ENCODE results near the gene OPN3.

OPN3 gene

GRCh38 chr1:241605146-241605805, 34.9 kb downstream of the OPN3 start:
- Histone ChIP-seq H3K4me1 (ENCODE audit: control insufficient read depth, insufficient read depth, low read length) (no peaks in the 10 kb centered on the region), H3K27me3 (ENCODE audit: control insufficient read depth, insufficient read depth, low read length) (no peaks in the 10 kb centered on the region), H3K9ac (ENCODE audit: low read length) (no peak overlapping the region), H3K27ac (ENCODE audit: low read depth, low read length) (no peak overlapping the region), H3K4me3 (ENCODE audit: low read depth, low read length) (no peak overlapping the region), H3K9me3 (ENCODE audit: control insufficient read depth, insufficient read depth, low read depth, low read length) (no peaks in the 10 kb centered on the region), H3K36me3 (ENCODE audit: control insufficient read depth, insufficient read depth, low read length) (no peaks in the 10 kb centered on the region)

- Histone ChIP-seq H3K9ac (ENCODE audit: low read length) (no peak overlapping the region), H3K27me3 (ENCODE audit: control insufficient read depth, insufficient read depth, low read length) (no peaks in the 10 kb centered on the region), H3K4me3 (ENCODE audit: low read depth, low read length) (no peak overlapping the region), H3K4me1 (ENCODE audit: control insufficient read depth, insufficient read depth, low read length) (no peaks in the 10 kb centered on the region), H3K9me3 (ENCODE audit: control insufficient read depth, insufficient read depth, low read depth, low read length) (no peaks in the 10 kb centered on the region), H3K27ac (ENCODE audit: low read depth, low read length) (no peak overlapping the region), H3K36me3 (ENCODE audit: control insufficient read depth, insufficient read depth, low read length) (no peaks in the 10 kb centered on the region)
Measured at GRCh38 chr1:241603731-241604245, 36.4 kb downstream of the OPN3 start.

GRCh38 chr1:241600496-241600901, 39.7 kb downstream of the OPN3 start:
- H3K4me3 ChIP-seq (ENCODE audit: low read depth, low read length) = no peak overlapping the region
- no peaks in the 10 kb centered on the region for H3K9me3 ChIP-seq (ENCODE audit: control insufficient read depth, insufficient read depth, low read depth, low read length)
- H3K27ac ChIP-seq (ENCODE audit: low read depth, low read length) = no peak overlapping the region
- no peaks in the 10 kb centered on the region; the same call in 1 of the 2 replicates for H3K4me1 ChIP-seq (ENCODE audit: control insufficient read depth, insufficient read depth, low read length)
- H3K27me3 ChIP-seq (ENCODE audit: control insufficient read depth, insufficient read depth, low read length) = no peaks in the 10 kb centered on the region
- H3K9ac ChIP-seq (ENCODE audit: low read length) = no peak overlapping the region
- H3K36me3 ChIP-seq (ENCODE audit: control insufficient read depth, insufficient read depth, low read length) = no peaks in the 10 kb centered on the region

- H3K27me3 ChIP-seq (ENCODE audit: control insufficient read depth, insufficient read depth, low read length) = no peaks in the 10 kb centered on the region
- H3K4me3 ChIP-seq (ENCODE audit: low read depth, low read length) = no peak overlapping the region
- no peak overlapping the region for H3K27ac ChIP-seq (ENCODE audit: low read depth, low read length)
- no peaks in the 10 kb centered on the region for H3K9me3 ChIP-seq (ENCODE audit: control insufficient read depth, insufficient read depth, low read depth, low read length)
- no peaks in the 10 kb centered on the region; the same call in 1 of the 2 replicates for H3K4me1 ChIP-seq (ENCODE audit: control insufficient read depth, insufficient read depth, low read length)
- no peak overlapping the region for H3K9ac ChIP-seq (ENCODE audit: low read length)
- H3K36me3 ChIP-seq (ENCODE audit: control insufficient read depth, insufficient read depth, low read length) = no peaks in the 10 kb centered on the region
Measured at GRCh38 chr1:241598249-241598648, 41.9 kb downstream of the OPN3 start.

GRCh38 chr1:241596633-241597032, 43.5 kb downstream of the OPN3 start:
- H3K36me3 ChIP-seq (ENCODE audit: control insufficient read depth, insufficient read depth, low read length) = no peaks in the 10 kb centered on the region
- no peak overlapping the region for H3K27ac ChIP-seq (ENCODE audit: low read depth, low read length)
- no peaks in the 10 kb centered on the region for H3K27me3 ChIP-seq (ENCODE audit: control insufficient read depth, insufficient read depth, low read length)
- H3K4me3 ChIP-seq (ENCODE audit: low read depth, low read length) = no peak overlapping the region
- no peak overlapping the region for H3K9ac ChIP-seq (ENCODE audit: low read length)
- no peaks in the 10 kb centered on the region for H3K9me3 ChIP-seq (ENCODE audit: control insufficient read depth, insufficient read depth, low read depth, low read length)
- no peaks in the 10 kb centered on the region; the same call in none of the 2 replicates for H3K4me1 ChIP-seq (ENCODE audit: control insufficient read depth, insufficient read depth, low read length)

- no peak overlapping the region for H3K4me3 ChIP-seq (ENCODE audit: low read depth, low read length)
- no peaks in the 10 kb centered on the region for H3K9me3 ChIP-seq (ENCODE audit: control insufficient read depth, insufficient read depth, low read depth, low read length)
- H3K27ac ChIP-seq (ENCODE audit: low read depth, low read length) = no peak overlapping the region
- no peaks in the 10 kb centered on the region for H3K36me3 ChIP-seq (ENCODE audit: control insufficient read depth, insufficient read depth, low read length)
- H3K4me1 ChIP-seq (ENCODE audit: control insufficient read depth, insufficient read depth, low read length) = no peaks in the 10 kb centered on the region; the same call in none of the 2 replicates
- H3K27me3 ChIP-seq (ENCODE audit: control insufficient read depth, insufficient read depth, low read length) = no peaks in the 10 kb centered on the region
- H3K9ac ChIP-seq (ENCODE audit: low read length) = no peak overlapping the region
Measured at GRCh38 chr1:241593186-241593585, 47.0 kb downstream of the OPN3 start.

GRCh38 chr1:241592273-241592958, 47.8 kb downstream of the OPN3 start:
- H3K36me3 ChIP-seq (ENCODE audit: control insufficient read depth, insufficient read depth, low read length) = no peaks in the 10 kb centered on the region
- no peak overlapping the region for H3K9ac ChIP-seq (ENCODE audit: low read length)
- no peak overlapping the region; the same call in 1 of the 2 replicates for H3K27ac ChIP-seq (ENCODE audit: low read depth, low read length)
- no peaks in the 10 kb centered on the region for H3K27me3 ChIP-seq (ENCODE audit: control insufficient read depth, insufficient read depth, low read length)
- no peak overlapping the region for H3K4me3 ChIP-seq (ENCODE audit: low read depth, low read length)
- no peaks in the 10 kb centered on the region for H3K9me3 ChIP-seq (ENCODE audit: control insufficient read depth, insufficient read depth, low read depth, low read length)
- H3K4me1 ChIP-seq (ENCODE audit: control insufficient read depth, insufficient read depth, low read length) = no peaks in the 10 kb centered on the region; the same call in 1 of the 2 replicates

- H3K27ac ChIP-seq (ENCODE audit: low read depth, low read length) = no peak overlapping the region
Measured at GRCh38 chr1:241591736-241592135, 48.4 kb downstream of the OPN3 start.

GRCh38 chr1:241591317-241591716, 48.9 kb downstream of the OPN3 start:
- no peaks in the 10 kb centered on the region for H3K36me3 ChIP-seq (ENCODE audit: control insufficient read depth, insufficient read depth, low read length)
- no peak overlapping the region for H3K4me3 ChIP-seq (ENCODE audit: low read depth, low read length)
- no peaks in the 10 kb centered on the region for H3K9me3 ChIP-seq (ENCODE audit: control insufficient read depth, insufficient read depth, low read depth, low read length)
- no peak overlapping the region for H3K9ac ChIP-seq (ENCODE audit: low read length)
- no peaks in the 10 kb centered on the region; the same call in 1 of the 2 replicates for H3K4me1 ChIP-seq (ENCODE audit: control insufficient read depth, insufficient read depth, low read length)
- no peak overlapping the region for H3K27ac ChIP-seq (ENCODE audit: low read depth, low read length)
- H3K27me3 ChIP-seq (ENCODE audit: control insufficient read depth, insufficient read depth, low read length) = no peaks in the 10 kb centered on the region

More at GRCh38 chr1:241591736-241592135, 48.4 kb downstream of the OPN3 start:
- Histone ChIP-seq H3K9me3 (ENCODE audit: control insufficient read depth, insufficient read depth, low read depth, low read length) (no peaks in the 10 kb centered on the region), H3K27me3 (ENCODE audit: control insufficient read depth, insufficient read depth, low read length) (no peaks in the 10 kb centered on the region), H3K4me3 (ENCODE audit: low read depth, low read length) (no peak overlapping the region), H3K36me3 (ENCODE audit: control insufficient read depth, insufficient read depth, low read length) (no peaks in the 10 kb centered on the region), H3K4me1 (ENCODE audit: control insufficient read depth, insufficient read depth, low read length) (no peaks in the 10 kb centered on the region; the same call in 1 of the 2 replicates), H3K9ac (ENCODE audit: low read length) (no peak overlapping the region)

- Histone ChIP-seq H3K4me3 (ENCODE audit: low read depth, low read length) (no peak overlapping the region), H3K9me3 (ENCODE audit: control insufficient read depth, insufficient read depth, low read depth, low read length) (no peaks in the 10 kb centered on the region), H3K9ac (ENCODE audit: low read length) (no peak overlapping the region), H3K27ac (ENCODE audit: low read depth, low read length) (no peak overlapping the region), H3K27me3 (ENCODE audit: control insufficient read depth, insufficient read depth, low read length) (no peaks in the 10 kb centered on the region), H3K4me1 (ENCODE audit: control insufficient read depth, insufficient read depth, low read length) (no peaks in the 10 kb centered on the region; the same call in 1 of the 2 replicates), H3K36me3 (ENCODE audit: control insufficient read depth, insufficient read depth, low read length) (no peaks in the 10 kb centered on the region)
Measured at GRCh38 chr1:241590719-241591118, 49.5 kb downstream of the OPN3 start.

GRCh38 chr1:241589521-241589920, 50.6 kb downstream of the OPN3 start:
- H3K9me3 ChIP-seq (ENCODE audit: control insufficient read depth, insufficient read depth, low read depth, low read length) = no peaks in the 10 kb centered on the region
- H3K27me3 ChIP-seq (ENCODE audit: control insufficient read depth, insufficient read depth, low read length) = no peaks in the 10 kb centered on the region
- H3K27ac ChIP-seq (ENCODE audit: low read depth, low read length) = no peak overlapping the region
- H3K9ac ChIP-seq (ENCODE audit: low read length) = no peak overlapping the region
- H3K4me3 ChIP-seq (ENCODE audit: low read depth, low read length) = no peak overlapping the region
- no peaks in the 10 kb centered on the region for H3K36me3 ChIP-seq (ENCODE audit: control insufficient read depth, insufficient read depth, low read length)
- no peaks in the 10 kb centered on the region; the same call in 1 of the 2 replicates for H3K4me1 ChIP-seq (ENCODE audit: control insufficient read depth, insufficient read depth, low read length)
